Measurements from ENCODE around the gene ABCB7.
"Not testable (repeated sequence)": the region's sequence is repeated elsewhere in the genome, so short reads cannot be mapped to it uniquely, and the experiment has no call there.

ABCB7 gene

GRCh38 chrX:75155827-75156525 is at the start of gene ABCB7:
ABCB7 (minus strand) TSS chrX:75156283; CDS start chrX:75156272, 11 bp downstream.
- peak; percentile 9 to 18 (median 18) for DNase-seq (ENCODE audit: low read depth in 2 of 3, low spot score in 2 of 3)

- not testable (repeated sequence) for DNase-seq (ENCODE audit: low read depth in 2 of 3, low spot score in 2 of 3)
Measured at GRCh38 chrX:75188415-75189206, 32.5 kb upstream of the ABCB7 start.

DNA sequence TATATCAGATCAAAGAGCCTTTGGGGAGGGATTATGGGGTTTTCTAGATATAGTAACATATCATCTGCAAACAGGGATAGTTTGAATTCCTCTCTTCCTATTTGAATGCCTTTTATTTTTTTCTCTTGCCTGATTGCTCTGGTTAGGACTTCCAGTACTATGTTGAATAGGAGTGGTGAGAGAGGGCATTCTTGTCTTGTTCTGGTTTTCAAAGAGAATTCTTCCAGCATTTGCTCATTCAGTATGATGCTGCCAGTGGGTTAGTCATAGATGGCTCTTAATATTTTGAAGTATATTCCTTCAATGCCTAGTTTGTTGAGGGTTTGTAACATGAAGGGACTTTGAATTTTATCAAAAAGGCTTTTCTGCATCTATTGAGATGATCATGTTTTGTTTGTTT is 25.6 kb upstream of the ABCB7 start:
- no peak for DNase-seq (ENCODE audit: low read depth in 2 of 3, low spot score in 2 of 3)

DNA sequence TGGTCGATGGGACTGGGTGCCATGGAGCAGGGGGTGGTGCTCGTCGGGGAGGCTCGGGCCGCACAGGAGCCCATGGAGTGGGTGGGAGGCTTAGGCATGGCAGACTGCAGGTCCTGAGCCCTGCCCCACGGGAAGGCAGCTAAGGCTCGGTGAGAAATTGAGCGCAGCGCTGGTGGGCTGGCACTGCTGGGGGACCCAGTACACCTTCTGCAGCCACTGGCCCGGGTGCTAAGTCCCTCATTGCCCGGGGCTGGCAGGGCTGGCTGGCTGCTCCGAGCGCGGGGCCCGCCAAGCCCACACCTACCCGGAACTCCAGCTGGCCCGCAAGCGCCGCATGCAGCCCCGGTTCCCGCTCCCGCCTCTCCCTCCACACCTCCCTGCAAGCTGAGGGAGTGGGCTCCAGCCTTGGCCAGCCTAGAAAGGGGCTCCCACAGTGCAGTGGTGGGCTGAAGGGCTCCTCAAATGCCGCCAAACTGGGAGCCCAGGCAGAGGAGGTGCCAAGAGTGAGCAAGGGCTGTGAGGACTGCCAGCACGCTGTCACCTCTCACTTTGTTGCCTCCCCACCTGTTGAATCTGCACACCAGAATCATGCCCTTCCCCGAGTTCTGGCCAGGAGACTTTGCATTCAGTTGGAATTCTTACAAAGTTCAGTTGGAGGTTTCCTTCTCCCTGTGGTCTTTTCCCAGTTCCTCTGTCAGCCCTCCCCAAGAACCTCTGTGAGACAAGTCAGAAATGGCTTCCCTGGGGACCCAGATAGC is 23.6 kb upstream of the ABCB7 start:
- DNase-seq (ENCODE audit: low read depth in 2 of 3, low spot score in 2 of 3) = not testable (repeated sequence)

DNA sequence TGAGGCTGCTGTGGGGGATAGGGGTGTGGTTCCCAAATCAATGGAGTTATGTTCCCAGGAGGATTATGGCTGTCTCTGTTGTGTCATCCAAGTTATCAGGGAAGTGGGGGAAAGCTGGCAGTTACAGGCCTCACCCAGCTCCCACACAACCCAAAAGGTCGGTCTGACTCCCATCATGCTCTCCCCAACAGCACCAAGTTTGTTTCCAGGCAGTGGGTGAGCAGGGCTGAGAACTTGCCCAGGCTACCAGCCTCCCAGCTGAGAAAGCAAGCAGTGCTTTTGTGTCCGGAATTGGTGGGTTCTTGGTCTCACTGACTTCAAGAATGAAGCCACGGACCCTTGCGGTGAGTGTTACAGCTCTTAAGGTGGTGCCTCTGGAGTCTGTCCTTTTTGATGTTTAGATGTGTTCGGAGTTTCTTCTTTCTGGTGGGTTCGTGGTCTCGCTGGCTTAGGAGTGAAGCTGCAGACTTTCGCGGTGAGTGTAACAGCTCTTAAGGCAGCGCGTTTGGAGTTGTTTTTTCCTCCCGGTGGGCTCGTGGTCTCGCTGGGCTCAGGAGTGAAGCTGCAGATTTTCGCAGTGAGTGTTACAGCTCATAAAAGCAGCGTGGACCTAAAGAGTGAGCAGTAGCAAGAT is 16.3 kb upstream of the ABCB7 start:
- not testable (repeated sequence) for DNase-seq (ENCODE audit: low read depth in 2 of 3, low spot score in 2 of 3)

DNA sequence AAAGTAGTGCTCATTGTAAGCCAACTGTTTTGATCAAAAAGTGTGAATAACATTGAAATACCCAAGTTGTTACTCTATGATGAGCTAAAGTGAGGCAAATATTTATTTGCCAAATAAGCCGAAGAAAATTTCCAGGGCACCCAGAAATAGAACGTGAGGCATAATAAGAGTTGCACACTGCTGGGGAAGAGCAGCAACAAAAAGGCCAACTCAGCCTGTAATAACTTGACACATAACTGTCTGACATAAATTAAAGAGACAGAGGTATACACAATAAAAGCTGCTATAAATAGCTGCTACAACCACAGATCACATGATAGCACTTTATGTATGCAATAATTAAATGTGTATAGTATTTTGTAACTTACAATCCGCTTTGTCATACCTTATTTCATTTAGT is 2.0 kb upstream of the ABCB7 start:
- no peak for DNase-seq (ENCODE audit: low read depth in 2 of 3, low spot score in 2 of 3)

GRCh38 chrX:75156531-75156945 is 455 bp upstream of the ABCB7 start:
- no peak for DNase-seq (ENCODE audit: low read depth in 2 of 3, low spot score in 2 of 3)

DNA sequence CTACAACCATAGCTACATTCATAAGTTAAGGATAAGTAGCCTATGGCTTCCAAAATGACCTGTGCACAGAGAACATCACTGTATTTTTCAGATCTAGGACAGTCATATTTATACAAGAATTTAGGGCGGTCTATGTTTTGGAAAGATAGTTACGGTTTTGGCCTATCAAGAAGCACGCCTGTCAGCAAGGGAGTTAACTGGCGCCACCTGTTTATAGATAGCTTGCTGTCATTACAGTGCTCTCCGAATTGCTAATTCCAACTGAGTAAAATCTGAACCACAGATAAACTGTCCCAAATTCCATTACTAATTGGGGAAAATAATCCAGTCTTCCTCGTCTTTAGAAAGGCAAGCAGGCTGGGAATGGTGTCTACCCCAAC is 646 bp downstream of the ABCB7 start:
- no peak for DNase-seq (ENCODE audit: low read depth in 2 of 3, low spot score in 2 of 3)

- DNase-seq (ENCODE audit: low read depth in 2 of 3, low spot score in 2 of 3) = no peak
Measured at GRCh38 chrX:75154871-75155270, 1.2 kb downstream of the ABCB7 start.

DNA sequence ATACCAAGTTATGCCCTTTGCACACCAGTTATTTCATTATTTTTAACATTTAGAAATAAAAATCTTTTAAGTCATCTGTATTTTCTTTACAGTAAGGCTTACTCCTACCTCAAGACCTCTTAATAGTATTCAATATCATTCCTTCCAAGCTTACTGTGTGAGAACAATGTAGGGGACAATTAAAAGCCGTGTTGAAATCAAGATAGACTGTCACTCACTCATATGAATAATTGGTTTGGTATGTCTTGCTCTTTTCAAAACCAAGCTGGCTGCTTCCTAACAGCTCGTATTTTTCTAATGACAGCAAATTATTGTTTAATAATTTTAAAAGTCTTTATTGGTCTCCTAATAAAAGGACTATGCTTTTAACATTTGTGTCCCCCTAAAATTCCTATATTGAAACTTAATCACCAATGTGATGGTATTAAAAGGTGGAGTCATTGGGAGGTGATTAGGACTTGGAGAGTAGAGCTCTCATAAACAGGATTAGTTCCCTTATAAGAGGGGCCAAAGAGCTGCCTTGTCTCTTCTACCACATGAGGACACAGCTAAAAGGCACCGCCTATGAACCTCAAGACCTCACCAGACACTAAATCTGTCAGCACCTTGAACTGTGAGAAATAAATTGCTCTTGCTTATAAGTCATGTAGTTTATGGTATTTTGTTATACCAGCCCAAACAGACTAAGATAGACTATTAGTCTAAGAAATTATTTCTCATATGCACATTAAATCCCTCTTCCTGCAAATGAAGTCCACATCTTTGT is 4.1 kb downstream of the ABCB7 start:
- no peak for DNase-seq (ENCODE audit: low read depth in 2 of 3, low spot score in 2 of 3)

- no peak for DNase-seq (ENCODE audit: low read depth in 2 of 3, low spot score in 2 of 3)
Measured at GRCh38 chrX:75149654-75150053, 6.4 kb downstream of the ABCB7 start.

DNA sequence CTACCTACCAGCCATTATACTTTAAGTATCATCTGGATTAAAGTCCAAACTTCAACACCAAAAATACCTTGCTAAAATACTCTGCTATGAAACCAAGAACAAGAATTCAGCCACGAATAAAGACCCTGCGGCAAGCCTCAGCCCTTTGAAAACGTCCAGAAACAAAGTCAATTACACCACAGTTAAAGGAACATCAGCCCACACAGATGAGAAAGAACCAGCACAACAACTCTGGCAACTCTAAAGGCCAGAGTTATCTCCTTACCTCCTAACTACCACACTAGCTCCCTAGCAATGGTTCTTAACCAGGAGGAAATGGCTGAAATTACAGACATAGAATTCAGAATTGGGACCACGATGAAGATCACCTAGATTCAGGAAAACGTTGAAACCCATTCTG is 23.4 kb downstream of the ABCB7 start:
- no peak for DNase-seq (ENCODE audit: low read depth in 2 of 3, low spot score in 2 of 3)

GRCh38 chrX:75131973-75132627 is 24.0 kb downstream of the ABCB7 start:
- no peak for DNase-seq (ENCODE audit: low read depth in 2 of 3, low spot score in 2 of 3)

DNA sequence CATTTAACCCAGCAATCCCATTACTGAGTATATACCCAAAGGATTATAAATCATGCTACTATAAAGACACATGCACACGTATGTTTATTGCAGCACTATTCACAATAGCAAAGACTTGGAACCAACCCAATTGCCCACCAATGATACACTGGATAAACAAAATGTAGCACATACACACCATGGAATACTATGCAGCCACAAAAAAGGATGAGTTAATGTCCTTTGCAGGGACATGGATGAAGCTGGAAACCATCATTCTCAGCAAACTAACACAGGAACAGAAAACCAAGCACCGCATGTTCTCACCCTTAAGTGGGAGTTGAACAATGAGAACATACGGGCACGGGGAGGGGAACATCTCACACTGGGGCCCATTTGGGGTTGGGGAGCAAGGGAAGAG is 27.0 kb downstream of the ABCB7 start:
- not testable (repeated sequence) for DNase-seq (ENCODE audit: low read depth in 2 of 3, low spot score in 2 of 3)

GRCh38 chrX:75118296-75118695 is 37.8 kb downstream of the ABCB7 start:
- DNase-seq (ENCODE audit: low read depth in 2 of 3, low spot score in 2 of 3) = no peak

DNA sequence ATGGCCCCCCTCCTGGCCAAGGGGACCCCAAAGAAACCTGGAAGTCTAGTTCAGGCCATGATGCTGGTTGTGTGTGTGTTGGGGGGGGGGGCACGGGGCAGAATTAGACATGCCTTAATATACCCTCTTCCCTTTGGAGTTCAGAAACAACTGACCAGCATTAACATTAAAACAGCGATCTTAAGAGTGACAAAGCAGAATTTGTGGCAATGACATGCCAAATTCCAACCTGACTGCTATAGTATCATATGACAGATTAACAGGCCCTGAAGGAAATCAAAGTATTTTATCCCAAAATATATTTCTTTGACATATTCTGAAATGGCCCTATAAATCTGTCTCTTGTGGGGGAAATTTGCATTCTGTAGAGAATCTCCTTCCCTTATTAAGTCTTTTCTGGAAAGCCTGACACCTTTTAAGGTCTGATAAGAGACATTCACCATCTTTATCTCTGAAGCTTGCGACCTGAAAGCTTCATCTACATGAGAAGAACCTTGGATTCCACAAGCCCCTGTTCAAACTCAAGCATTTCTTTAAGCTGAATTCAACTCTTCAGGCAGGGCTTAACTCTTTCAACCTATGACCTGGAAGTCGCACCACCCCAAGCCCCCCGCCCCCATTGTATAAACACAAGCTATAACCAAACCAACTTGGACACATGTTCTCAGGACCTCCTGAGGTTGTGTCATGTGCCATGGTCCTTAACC is 40.2 kb downstream of the ABCB7 start:
- no peak for DNase-seq (ENCODE audit: low read depth in 2 of 3, low spot score in 2 of 3)

- DNase-seq (ENCODE audit: low read depth in 2 of 3, low spot score in 2 of 3) = no peak
Measured at GRCh38 chrX:75114638-75115037, 41.4 kb downstream of the ABCB7 start.

DNA sequence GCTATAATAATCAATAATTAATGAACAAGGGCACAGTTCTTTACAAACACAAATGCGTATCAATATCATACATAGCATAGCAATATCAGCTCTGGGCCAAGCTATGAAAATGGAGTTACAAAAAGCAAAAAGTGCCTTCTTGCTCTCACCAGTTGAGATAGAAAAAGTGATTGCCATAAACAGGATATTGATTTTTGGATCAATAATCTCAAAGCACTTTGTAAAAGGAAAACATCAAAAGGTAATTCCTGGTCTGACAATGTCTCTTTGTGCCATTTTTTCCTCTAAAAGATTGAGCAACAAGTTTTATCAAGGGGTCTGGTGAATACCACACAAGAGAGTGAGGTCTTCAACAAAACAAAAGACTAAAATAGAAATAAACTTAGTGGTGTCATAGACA is 42.4 kb downstream of the ABCB7 start:
- DNase-seq (ENCODE audit: low read depth in 2 of 3, low spot score in 2 of 3) = no peak

DNA sequence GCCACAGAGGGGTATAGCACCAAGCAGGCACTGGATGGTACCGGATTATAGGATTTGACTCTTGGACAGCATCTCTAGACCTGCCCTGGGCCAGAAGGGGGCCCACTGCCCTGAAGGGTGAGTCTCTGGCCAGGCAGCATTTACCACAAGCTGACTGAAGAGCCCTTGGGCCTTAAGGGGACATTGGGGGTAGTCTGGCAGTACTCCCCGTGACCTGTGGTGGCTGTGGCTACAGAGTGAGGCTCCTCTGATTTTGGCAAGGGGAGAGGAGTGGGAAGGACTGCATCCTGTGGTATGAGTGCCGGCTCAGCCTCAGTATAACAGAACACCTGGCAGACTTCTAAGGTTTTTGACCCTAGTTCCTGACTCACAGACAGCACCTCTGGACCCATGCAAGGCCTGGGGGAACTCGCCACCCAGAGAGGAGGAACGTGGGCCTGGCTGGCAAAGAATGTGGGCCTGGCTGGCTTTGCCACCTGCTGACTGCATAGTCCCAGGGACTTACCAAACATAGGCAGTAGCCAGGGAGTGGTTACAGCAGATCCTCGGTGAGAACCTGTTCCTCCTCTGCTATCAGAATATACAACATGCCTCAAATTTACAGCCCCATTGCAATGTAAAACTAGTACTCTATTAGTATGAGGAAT is 48.1 kb downstream of the ABCB7 start:
- no peak for DNase-seq (ENCODE audit: low read depth in 2 of 3, low spot score in 2 of 3)

Data from activated CD8-positive, alpha-beta memory T cell treated with anti-CD3 and anti-CD28 coated beads for 48 hours (primary cell).